CD4-positive, alpha-beta T cell treated with Interleukin-21 for 1 hour (primary cell): ENCODE results near the gene ST8SIA1.
"Not testable (repeated sequence)": the region's sequence is repeated elsewhere in the genome, so short reads cannot be mapped to it uniquely, and the experiment has no call there.

ENCODE experiments used
- DNase-seq: peaks from one replicate; pipeline ENCODE4 v3.0.0-alpha.2; 2020

The ST8SIA1 gene

GRCh38 chr12:22334410-22335100 lies at the start of gene ST8SIA1:
TSS of gene ST8SIA1 (minus strand) at chr12:22334707. CDS start at chr12:22334232, 475 bp downstream.
- DNase-seq = peak; percentile 81

GRCh38 chr12:22380031-22380430 lies 45.5 kb upstream of the ST8SIA1 start:
- DNase-seq = no peak

GRCh38 chr12:22377731-22378496 lies 43.4 kb upstream of the ST8SIA1 start:
- DNase-seq = no peak

- not testable (repeated sequence) for DNase-seq
These were observed 42.2 kb upstream of the ST8SIA1 start for GRCh38 chr12:22376596-22377150.

- no peak for DNase-seq
These were observed 40.0 kb upstream of the ST8SIA1 start for GRCh38 chr12:22374508-22374907.

GRCh38 chr12:22372277-22372837 lies 37.9 kb upstream of the ST8SIA1 start:
- no peak for DNase-seq

- no peak for DNase-seq
These were observed 31.7 kb upstream of the ST8SIA1 start for GRCh38 chr12:22366181-22366580.

GRCh38 chr12:22361785-22362184 lies 27.3 kb upstream of the ST8SIA1 start:
- no peak for DNase-seq

GRCh38 chr12:22360774-22361173 lies 26.3 kb upstream of the ST8SIA1 start:
- DNase-seq = no peak

GRCh38 chr12:22357531-22357930 lies 23.0 kb upstream of the ST8SIA1 start:
- no peak for DNase-seq

GRCh38 chr12:22356231-22356630 lies 21.7 kb upstream of the ST8SIA1 start:
- DNase-seq = no peak

GRCh38 chr12:22355011-22355580 lies 20.6 kb upstream of the ST8SIA1 start:
- no peak for DNase-seq

- DNase-seq = no peak
These were observed 19.3 kb upstream of the ST8SIA1 start for GRCh38 chr12:22353615-22354325.

- DNase-seq = no peak
These were observed 16.4 kb upstream of the ST8SIA1 start for GRCh38 chr12:22350886-22351285.

GRCh38 chr12:22348208-22348607 lies 13.7 kb upstream of the ST8SIA1 start:
- DNase-seq = no peak

GRCh38 chr12:22340143-22340542 lies 5.6 kb upstream of the ST8SIA1 start:
- DNase-seq = no peak

- no peak for DNase-seq
These were observed 5.2 kb upstream of the ST8SIA1 start for GRCh38 chr12:22339691-22340090.

GRCh38 chr12:22335794-22336166 lies 1.3 kb upstream of the ST8SIA1 start:
- no peak for DNase-seq

- DNase-seq = peak; percentile 16
These were observed 646 bp downstream of the ST8SIA1 start for GRCh38 chr12:22333713-22334409.

GRCh38 chr12:22333186-22333712 lies 1.3 kb downstream of the ST8SIA1 start:
- peak; percentile 17 for DNase-seq

GRCh38 chr12:22332202-22332601 lies 2.3 kb downstream of the ST8SIA1 start:
- no peak for DNase-seq

GRCh38 chr12:22329621-22330020 lies 4.9 kb downstream of the ST8SIA1 start:
- no peak for DNase-seq
